Measurements from ENCODE around the gene NDUFC2.
A peak's percentile ranks its signal among the peaks of the same experiment; 100 is the strongest.
"Not testable (repeated sequence)": the region's sequence is repeated elsewhere in the genome, so short reads cannot be mapped to it uniquely, and the experiment has no call there.

The NDUFC2 gene

GRCh38 chr11:78079232-78080083 lies at the start of gene NDUFC2:
Gene NDUFC2, minus strand, starts transcription at chr11:78079862. Its CDS starts 118 bp downstream, at chr11:78079744.
- peak; percentile 85 for DNase-seq (ENCODE audit: low read depth)

GRCh38 chr11:78127403-78127802 lies 47.7 kb upstream of the NDUFC2 start:
- no peak for DNase-seq (ENCODE audit: low read depth)

DNA sequence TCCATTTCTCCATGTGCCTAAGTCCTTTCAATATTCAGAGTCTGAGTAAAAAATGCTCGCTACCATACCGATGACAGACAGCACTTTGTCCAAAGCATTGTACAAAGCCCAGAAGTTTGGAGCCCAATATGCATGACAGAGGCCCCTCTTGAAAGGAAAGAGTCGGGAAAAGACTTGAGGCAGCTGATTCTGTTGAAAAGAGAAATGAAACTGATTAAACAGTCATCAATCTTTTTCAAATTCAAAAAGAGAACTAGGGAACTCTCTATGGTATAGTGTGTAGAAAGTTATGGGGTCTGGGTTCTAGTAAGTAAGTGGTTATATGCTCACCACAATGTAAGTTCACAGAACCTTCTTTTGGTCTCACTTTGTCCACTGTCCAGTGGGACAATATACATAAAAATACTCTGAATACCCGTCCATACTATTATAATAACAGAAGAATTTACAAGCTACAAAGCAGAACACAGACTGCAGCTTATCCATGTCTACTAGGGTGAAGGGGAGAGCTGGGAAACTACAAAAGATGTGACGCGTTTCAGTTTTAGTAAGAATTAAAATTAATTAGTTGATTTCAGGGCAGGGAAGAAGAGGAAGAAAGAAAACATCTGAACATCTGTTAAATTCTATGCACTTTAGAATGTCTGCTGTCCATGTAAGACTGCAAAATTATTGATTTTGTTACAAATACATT lies 33.1 kb upstream of the NDUFC2 start:
- no peak for DNase-seq (ENCODE audit: low read depth)

GRCh38 chr11:78111298-78111697 lies 31.6 kb upstream of the NDUFC2 start:
- no peak for DNase-seq (ENCODE audit: low read depth)

DNA sequence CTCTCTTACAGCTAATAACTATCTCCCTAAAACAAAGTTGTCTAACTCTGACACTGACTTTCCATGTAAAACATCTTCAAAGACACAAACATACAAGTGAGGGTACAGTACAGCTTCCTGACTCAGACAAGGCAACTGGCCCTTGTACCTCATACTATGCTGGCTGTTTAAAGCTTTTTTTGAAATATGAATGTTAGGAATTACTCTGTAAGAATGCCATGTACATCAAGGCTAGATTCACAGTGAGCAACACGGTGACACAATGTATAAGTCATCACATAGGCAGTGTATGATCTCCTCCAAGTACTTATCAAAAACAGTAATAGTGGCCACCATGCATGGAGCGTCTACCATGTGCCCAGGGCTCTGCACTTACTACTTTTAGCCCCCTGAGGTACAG lies 31.2 kb upstream of the NDUFC2 start:
- peak; percentile 14 for DNase-seq (ENCODE audit: low read depth)

DNA sequence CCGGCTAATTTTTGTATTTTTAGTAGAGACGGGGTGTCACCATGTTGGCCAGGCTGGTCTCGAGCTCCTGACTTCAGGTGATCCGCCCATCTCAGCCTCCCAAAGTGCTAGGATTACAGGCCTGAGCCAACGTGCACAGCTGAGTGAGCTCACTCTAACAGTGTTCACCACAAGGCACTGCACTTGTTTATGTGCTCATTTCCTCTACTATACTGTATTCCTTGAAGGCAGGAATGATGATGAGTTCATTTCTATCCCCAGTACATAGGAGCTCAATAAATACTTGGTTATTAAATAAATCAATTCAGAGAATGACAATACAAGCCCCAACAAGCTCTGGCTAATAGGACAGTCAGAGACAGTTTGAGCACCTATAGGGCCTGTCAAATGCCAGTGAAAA lies 30.7 kb upstream of the NDUFC2 start:
- no peak for DNase-seq (ENCODE audit: low read depth)

DNA sequence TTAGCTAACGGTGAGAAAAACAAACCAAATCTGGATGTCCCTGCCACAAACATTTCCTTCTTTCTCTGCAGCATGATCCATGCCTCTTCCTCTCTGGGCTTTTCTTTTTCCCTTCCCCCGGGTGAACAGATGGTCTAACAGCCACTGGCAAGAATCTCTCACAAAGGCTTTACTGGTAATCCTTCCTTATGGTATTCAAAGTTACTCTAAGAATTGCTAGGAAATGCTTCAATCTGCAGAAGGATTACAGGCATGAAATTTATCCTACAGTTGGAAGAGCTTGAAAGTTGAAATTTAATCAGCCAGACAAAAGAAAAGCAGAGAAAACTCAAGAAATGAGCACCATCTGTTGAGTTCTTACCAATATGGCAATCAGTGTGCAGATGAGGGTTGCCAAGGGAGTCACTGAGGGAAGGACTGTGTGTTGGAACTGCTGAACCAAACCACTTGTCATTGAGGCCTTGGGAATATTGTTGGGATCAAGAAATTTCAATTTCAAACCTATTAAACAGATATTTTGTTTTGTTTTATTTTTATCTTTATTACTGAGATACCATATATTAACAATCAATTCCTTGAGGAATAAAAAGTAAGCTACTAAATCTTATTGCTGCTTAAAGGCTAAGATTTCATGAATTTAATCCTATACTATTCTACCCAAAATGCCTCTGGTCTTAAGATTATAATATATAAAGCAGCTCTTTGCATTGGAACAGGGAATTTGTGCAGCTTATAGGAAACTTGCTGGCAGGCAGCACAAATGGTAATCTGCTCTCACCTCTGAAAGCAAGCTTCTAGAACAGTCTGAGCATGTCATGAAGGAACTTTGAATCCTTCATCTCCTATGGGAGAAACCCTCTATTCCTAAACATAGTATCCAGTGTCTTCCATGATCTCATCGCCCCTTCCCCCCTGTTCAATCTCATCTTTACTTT lies 29.7 kb upstream of the NDUFC2 start:
- DNase-seq (ENCODE audit: low read depth) = no peak

- peak; percentile 33 for DNase-seq (ENCODE audit: low read depth)
Observed at GRCh38 chr11:78100676-78101472, 21.2 kb upstream of the NDUFC2 start.

GRCh38 chr11:78100261-78100660 lies 20.6 kb upstream of the NDUFC2 start:
- no peak for DNase-seq (ENCODE audit: low read depth)

DNA sequence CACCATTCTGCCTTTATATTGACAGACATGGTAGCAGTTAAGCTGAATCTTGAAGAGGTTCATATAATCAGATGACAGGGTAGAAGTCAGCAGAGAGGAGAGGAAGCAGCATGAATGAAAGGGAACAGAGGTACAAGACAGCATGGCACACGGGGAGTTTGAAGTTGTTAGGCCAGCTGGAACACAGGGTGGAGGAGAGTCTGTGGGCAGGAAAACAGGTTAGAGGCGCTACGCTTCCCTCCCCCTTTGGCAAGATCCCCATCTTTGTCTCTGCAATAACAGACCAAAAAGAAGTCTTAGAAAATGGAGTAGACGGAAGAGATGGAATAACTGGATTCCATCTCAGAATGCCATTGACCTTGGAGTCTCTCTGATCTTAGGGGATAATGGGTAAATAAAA lies 20.0 kb upstream of the NDUFC2 start:
- DNase-seq (ENCODE audit: low read depth) = no peak

DNA sequence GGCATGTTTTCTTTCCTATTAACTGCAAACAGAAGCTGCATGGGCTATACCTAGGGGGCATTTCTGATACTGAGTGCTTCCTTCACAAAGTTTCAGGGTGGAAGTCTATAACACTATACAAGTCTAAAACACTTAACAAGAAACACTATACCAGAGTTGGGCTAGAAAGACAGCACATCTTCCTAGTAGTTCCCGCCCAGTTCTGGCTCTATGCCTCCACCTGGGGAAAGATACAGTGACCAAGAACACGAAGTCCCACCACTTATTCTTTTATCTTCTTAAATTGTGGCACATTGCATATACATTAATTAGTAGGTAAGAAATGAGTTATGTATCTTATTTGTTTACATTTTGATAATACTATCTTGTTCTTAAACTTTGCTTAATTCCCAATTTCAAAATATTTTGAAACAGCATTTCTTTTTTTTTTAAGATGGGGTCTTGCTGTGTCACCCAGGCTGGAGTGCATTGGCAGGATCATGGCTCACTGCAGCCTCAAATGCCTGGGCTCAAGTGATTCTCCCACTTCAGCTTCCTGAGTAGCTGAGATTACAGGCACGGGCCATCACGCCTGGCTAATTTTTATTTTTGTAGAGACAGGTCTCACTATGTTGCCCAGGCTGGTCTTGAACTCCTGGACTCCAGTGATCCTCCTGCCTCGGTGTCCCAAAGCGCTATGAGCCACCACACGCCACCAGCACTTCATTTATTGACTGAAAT lies 18.2 kb upstream of the NDUFC2 start:
- DNase-seq (ENCODE audit: low read depth) = no peak

DNA sequence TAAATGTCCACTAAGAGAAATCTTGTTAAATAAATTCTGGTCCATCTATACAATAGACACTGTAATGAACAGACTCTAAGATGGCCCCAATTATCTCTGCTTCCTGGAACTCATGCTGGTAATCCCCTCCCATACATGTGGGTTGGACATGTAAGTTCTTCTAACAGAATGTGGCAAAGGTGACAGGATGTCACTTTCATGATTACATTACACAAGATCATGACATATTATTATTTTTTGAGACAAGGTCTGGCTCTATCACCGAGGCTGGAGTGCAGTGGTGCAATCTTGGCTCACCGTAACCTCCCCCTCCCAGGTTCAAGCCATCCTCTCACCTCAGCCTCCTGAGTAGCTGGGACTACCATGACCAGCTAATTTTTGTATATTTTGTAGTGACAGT lies 14.6 kb upstream of the NDUFC2 start:
- DNase-seq (ENCODE audit: low read depth) = no peak

- DNase-seq (ENCODE audit: low read depth) = not testable (repeated sequence)
Observed at GRCh38 chr11:78086521-78087074, 6.9 kb upstream of the NDUFC2 start.

DNA sequence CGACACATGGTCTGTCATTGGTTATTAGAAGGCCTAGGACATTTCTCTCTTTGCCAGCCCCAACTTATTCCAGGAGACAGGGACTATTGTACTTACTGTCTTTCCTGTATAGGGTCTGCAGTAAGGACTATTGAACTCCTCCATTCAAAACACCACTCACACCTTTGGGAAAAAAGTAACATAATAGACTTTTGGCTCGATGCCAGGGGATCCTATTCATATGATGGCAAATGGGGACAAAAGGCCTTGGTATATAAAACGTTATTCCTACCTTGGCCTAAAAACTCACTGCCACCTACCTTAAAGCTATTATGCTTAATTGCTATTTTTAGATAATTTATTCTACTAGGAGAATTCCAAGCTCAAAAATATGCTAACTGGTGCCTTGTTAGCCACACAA lies 6.3 kb upstream of the NDUFC2 start:
- no peak for DNase-seq (ENCODE audit: low read depth)

DNA sequence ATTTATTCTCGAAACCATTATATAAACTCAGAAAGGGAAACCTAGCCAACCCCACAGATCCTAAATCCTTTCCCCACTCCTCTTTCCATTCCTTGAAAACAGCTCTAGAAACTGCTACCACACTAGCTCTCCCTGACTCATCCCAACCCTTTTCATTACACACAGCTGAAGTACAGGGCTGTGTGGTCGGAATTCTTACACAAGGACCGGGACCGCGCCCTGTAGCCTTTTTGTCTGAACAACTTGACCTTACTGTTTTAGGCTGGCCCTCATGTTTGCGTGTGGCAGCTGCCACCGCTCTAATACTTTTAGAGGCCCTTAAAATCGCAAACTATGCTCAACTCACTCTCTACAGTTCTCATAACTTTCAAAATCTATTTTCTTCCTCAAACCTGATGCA lies 4.8 kb upstream of the NDUFC2 start:
- not testable (repeated sequence) for DNase-seq (ENCODE audit: low read depth)

GRCh38 chr11:78083021-78083420 lies 3.4 kb upstream of the NDUFC2 start:
- DNase-seq (ENCODE audit: low read depth) = no peak

GRCh38 chr11:78082146-78082545 lies 2.5 kb upstream of the NDUFC2 start:
- DNase-seq (ENCODE audit: low read depth) = no peak

GRCh38 chr11:78081583-78081982 lies 1.9 kb upstream of the NDUFC2 start:
- DNase-seq (ENCODE audit: low read depth) = no peak

- no peak for DNase-seq (ENCODE audit: low read depth)
Observed at GRCh38 chr11:78080818-78081495, 1.3 kb upstream of the NDUFC2 start.

Data from fibroblast of gingiva (primary cell).